Measurements from ENCODE around the gene EIF4EBP2. TPM values are rescaled to one million over a fixed set of nuclear protein-coding genes. Genes with fewer than 3 reads are reported as not detected.

EIF4EBP2 gene
- total and polyA plus RNA-seq, 2 of the 13 experiments (the other 11 are each of a cell fraction or from before 2014, with no cell fraction given) = 16.9 to 22.0 TPM

DNA sequence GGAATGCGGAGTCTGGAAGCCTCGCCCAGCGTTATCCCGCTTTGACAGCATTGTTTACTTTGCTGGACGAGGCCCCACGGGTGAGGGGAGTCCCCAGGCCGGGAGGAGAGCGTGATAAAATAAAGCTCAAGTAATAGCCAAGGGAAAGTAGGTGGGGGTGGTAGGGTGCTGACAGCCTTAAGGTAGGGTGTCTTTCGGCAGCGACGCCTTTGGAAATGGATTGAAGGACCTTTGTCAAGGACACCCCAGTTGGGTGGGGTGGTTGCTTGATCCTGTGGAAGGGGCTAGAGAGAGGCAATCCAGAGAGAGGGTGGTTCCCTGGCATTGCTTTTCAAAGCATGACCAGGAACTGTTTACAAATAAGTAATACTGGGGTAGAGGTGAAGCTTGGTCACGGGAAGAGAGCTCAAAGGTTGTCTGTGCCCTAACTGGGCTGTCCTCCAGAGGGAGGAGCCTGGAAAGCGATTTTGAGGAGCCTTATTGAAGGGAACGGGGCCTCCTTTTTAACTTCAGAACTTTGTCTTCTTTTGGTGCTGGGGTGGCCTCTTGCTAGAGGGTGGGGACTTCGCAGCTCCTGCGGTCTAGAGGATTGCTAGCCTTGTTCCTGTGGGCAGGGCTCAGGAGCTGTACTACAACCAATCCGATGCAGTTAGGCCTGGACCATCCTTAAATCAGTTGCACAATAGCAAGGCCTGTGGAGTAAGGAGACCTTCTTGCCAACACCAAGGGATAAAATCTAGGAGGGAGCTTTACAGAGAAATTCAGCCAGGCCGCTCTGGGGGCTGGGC, 1.3 kb downstream of the EIF4EBP2 start (continued):
- no peak for TF ChIP-seq REPIN1 (CRISPR knock-in tag; IDR thresholded peaks at IDR 0.05; ENCODE audit: borderline replicate concordance, low read depth)
- no peak for TF ChIP-seq ZNF546 (CRISPR knock-in tag; conservative IDR thresholded peaks at IDR 0.05)
- no peak for TF ChIP-seq RARG (CRISPR knock-in tag; IDR thresholded peaks at IDR 0.05; ENCODE audit: low read depth)
- TF ChIP-seq EED (CRISPR knock-in tag; IDR thresholded peaks at IDR 0.05) = no peak
- peak; percentile 30; the same call in 1 of the 2 replicates for TF ChIP-seq NR2C2 (CRISPR knock-in tag; IDR thresholded peaks at IDR 0.05; ENCODE audit: borderline replicate concordance)
- no peak for TF ChIP-seq SPEN (CRISPR knock-in tag; IDR thresholded peaks at IDR 0.05; ENCODE audit: low read depth)
- TF ChIP-seq HOXA7 (CRISPR knock-in tag; IDR thresholded peaks at IDR 0.05) = no peak
- TF ChIP-seq, protein P1, sequence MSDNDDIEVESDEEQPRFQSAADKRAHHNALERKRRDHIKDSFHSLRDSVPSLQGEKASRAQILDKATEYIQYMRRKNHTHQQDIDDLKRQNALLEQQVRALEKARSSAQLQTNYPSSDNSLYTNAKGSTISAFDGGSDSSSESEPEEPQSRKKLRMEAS (IDR thresholded peaks at IDR 0.05) = peak; percentile 49
- TF ChIP-seq, protein P2, sequence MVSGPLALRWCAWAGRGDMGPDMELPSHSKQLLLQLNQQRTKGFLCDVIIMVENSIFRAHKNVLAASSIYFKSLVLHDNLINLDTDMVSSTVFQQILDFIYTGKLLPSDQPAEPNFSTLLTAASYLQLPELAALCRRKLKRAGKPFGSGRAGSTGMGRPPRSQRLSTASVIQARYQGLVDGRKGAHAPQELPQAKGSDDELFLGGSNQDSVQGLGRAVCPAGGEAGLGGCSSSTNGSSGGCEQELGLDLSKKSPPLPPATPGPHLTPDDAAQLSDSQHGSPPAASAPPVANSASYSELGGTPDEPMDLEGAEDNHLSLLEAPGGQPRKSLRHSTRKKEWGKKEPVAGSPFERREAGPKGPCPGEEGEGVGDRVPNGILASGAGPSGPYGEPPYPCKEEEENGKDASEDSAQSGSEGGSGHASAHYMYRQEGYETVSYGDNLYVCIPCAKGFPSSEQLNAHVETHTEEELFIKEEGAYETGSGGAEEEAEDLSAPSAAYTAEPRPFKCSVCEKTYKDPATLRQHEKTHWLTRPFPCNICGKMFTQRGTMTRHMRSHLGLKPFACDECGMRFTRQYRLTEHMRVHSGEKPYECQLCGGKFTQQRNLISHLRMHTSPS (CRISPR knock-in tag; IDR thresholded peaks at IDR 0.05; ENCODE audit: low read depth) = no peak
- TF ChIP-seq, protein P3, sequence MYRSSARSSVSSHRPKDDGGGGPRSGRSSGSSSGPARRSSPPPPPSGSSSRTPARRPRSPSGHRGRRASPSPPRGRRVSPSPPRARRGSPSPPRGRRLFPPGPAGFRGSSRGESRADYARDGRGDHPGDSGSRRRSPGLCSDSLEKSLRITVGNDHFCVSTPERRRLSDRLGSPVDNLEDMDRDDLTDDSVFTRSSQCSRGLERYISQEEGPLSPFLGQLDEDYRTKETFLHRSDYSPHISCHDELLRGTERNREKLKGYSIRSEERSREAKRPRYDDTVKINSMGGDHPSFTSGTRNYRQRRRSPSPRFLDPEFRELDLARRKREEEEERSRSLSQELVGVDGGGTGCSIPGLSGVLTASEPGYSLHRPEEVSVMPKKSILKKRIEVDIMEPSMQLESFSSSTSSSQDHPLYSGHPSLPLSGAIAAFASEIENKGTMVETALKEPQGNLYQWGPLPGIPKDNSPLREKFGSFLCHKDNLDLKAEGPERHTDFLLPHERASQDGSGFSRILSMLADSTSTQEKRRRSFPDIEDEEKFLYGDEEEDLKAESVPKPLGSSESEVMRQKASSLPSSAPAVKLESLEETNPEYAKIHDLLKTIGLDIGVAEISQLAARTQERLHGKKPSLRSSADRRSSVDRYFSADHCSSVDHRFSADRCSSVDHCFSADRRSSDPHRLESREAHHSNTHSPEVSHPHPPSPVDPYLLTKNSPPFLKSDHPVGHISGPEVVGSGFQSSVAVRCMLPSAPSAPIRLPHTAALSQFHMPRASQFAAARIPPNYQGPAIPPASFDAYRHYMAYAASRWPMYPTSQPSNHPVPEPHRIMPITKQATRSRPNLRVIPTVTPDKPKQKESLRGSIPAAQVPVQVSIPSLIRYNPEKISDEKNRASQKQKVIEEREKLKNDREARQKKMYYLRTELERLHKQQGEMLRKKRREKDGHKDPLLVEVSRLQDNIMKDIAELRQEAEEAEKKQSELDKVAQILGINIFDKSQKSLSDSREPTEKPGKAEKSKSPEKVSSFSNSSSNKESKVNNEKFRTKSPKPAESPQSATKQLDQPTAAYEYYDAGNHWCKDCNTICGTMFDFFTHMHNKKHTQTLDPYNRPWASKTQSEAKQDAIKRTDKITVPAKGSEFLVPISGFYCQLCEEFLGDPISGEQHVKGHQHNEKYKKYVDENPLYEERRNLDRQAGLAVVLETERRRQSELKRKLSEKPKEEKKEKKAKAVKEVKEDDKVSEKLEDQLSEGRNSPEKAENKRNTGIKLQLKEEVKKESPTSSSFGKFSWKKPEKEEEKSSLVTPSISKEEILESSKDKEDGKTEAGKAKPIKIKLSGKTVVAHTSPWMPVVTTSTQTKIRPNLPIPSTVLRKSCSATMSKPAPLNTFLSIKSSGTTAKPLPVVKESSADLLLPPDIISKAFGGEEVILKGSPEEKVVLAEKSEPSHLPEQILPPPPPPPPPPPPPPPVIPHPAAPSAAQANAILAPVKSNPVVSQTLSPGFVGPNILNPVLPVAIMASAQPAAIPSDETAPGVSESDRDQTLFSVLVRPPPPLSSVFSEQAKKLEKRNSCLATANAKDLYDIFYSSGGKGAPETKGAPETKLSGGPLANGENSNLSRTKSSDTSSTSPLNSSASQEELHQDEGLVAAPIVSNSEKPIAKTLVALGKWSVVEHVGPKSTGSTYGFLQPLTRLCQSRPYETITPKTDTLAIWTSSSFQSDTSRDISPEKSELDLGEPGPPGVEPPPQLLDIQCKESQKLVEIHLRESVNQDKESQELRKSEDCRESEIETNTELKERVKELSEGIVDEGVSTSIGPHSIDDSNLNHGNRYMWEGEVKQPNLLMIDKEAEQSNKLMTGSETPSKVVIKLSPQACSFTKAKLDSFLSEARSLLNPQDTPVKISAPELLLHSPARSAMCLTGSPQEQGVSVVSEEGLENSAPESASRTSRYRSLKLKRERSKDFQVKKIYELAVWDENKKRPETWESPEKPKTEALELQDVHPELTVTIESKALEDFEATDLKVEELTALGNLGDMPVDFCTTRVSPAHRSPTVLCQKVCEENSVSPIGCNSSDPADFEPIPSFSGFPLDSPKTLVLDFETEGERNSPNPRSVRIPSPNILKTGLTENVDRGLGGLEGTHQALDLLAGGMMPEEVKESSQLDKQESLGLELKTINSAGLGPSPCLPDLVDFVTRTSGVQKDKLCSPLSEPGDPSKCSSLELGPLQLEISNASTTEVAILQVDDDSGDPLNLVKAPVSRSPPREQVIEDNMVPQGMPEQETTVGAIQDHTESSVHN (CRISPR knock-in tag; IDR thresholded peaks at IDR 0.05) = no peak
- TF ChIP-seq, protein P4, sequence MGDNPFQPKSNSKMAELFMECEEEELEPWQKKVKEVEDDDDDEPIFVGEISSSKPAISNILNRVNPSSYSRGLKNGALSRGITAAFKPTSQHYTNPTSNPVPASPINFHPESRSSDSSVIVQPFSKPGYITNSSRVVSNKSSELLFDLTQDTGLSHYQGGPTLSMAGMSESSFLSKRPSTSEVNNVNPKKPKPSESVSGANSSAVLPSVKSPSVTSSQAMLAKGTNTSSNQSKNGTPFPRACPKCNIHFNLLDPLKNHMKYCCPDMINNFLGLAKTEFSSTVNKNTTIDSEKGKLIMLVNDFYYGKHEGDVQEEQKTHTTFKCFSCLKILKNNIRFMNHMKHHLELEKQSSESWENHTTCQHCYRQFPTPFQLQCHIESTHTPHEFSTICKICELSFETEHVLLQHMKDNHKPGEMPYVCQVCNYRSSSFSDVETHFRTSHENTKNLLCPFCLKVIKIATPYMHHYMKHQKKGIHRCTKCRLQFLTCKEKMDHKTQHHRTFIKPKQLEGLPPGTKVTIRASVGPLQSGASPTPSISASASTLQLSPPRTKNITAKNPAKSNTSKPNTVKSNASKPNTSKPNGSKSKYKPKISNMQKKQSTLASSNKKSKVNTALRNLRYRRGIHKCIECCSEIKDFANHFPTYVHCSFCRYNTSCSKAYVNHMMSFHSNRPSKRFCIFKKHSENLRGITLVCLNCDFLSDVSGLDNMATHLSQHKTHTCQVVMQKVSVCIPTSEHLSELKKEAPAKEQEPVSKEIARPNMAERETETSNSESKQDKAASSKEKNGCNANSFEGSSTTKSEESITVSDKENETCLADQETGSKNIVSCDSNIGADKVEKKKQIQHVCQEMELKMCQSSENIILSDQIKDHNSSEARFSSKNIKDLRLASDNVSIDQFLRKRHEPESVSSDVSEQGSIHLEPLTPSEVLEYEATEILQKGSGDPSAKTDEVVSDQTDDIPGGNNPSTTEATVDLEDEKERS (CRISPR knock-in tag; IDR thresholded peaks at IDR 0.05) = 0 out of 2 replicates have a peak, but pooled peaks have one; percentile 52
- no peak for TF ChIP-seq KAT2B (IDR thresholded peaks at IDR 0.05; ENCODE audit: borderline replicate concordance, low read depth, low read length)
- TF ChIP-seq ZNF224 (CRISPR knock-in tag; IDR thresholded peaks at IDR 0.05) = no peak
- TF ChIP-seq BHLHE40 (IDR thresholded peaks at IDR 0.05; ENCODE audit: low read length) = peak; percentile 93
- TF ChIP-seq, protein P5, sequence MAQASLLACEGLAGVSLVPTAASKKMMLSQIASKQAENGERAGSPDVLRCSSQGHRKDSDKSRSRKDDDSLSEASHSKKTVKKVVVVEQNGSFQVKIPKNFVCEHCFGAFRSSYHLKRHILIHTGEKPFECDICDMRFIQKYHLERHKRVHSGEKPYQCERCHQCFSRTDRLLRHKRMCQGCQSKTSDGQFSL (CRISPR knock-in tag; IDR thresholded peaks at IDR 0.05) = no peak
